ENCODE data around the gene OAT.

GRCh38 chr10:124451276-124451675 lies 32.6 kb upstream of the OAT start:
- TF ChIP-seq CTCF (IDR thresholded peaks at IDR 0.05; ENCODE audit: borderline replicate concordance, extremely low read depth, low read length, poor library complexity, severe bottlenecking) (no peak), EZH2 (IDR thresholded peaks at IDR 0.05; ENCODE audit: borderline replicate concordance, low read depth, low read length, severe bottlenecking) (no peak)
